Measurements from ENCODE around the gene LRSAM1. TPM values are rescaled to one million over a fixed set of nuclear protein-coding genes. Genes with fewer than 3 reads are reported as not detected.
"Not testable (repeated sequence)": the region's sequence is repeated elsewhere in the genome, so short reads cannot be mapped to it uniquely, and the experiment has no call there.

The LRSAM1 gene
- total RNA-seq, 2 donors from 2014 or later, result 17.5 to 34.4 TPM

GRCh38 chr9:127457191-127457878, 6.0 kb downstream of the LRSAM1 start:
- no peak overlapping the region for H3K27ac Mint-ChIP-seq

GRCh38 chr9:127458921-127459320, 7.6 kb downstream of the LRSAM1 start:
- H3K36me3 Mint-ChIP-seq, result peaks cover 4% of the 10 kb centered on the region

More at GRCh38 chr9:127457191-127457878, 6.0 kb downstream of the LRSAM1 start:
- no peak for DNase-seq (ENCODE audit: low spot score)
- Mint-ChIP-seq H3K36me3 (peaks cover 4% of the 10 kb centered on the region), H3K4me3 (no peak overlapping the region), H3K9me3 (no peaks in the 10 kb centered on the region), H3K27me3 (no peaks in the 10 kb centered on the region), H3K4me1 (ENCODE audit: low read depth in 2 of 2) (peaks cover 8 to 9% of the 10 kb centered on the region in 2 donors)
- peak in 1 of 2 donors; percentile 36 for ATAC-seq

DNA sequence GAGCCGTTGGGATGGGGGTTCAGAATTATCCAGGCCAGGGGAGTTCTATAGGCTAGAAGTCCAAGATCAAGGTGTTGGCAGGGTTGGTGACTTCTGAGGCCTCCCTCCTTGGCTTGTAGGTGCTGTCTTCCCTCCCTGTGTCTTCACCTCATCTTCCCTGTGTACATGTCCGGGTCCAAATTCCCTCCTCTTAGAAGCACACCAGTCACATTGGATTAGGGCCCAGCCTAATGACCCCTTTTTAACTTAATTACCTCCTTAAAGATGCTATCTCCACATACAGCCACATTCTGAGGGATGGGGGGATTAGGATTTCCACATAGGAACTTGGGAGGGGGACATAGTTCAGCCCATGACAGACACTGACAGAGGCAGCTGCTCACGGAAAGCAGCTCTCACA, 12.1 kb downstream of the LRSAM1 start:
- Mint-ChIP-seq H3K4me3 (no peak overlapping the region), H3K4me1 (ENCODE audit: low read depth in 2 of 2) (peaks cover 0 to 4% of the 10 kb centered on the region in 2 donors), H3K36me3 (peaks cover 6% of the 10 kb centered on the region), H3K27ac (no peak overlapping the region), H3K27me3 (no peaks in the 10 kb centered on the region), H3K9me3 (no peaks in the 10 kb centered on the region)
- no peak for ATAC-seq
- no peak for DNase-seq (ENCODE audit: low spot score)

More at GRCh38 chr9:127458921-127459320, 7.6 kb downstream of the LRSAM1 start:
- Mint-ChIP-seq H3K9me3 (no peaks in the 10 kb centered on the region), H3K4me1 (ENCODE audit: low read depth in 2 of 2) (peaks cover 6 to 7% of the 10 kb centered on the region in 2 donors), H3K27ac (no peak overlapping the region), H3K4me3 (no peak overlapping the region), H3K27me3 (no peaks in the 10 kb centered on the region)
- no peak for DNase-seq (ENCODE audit: low spot score)
- no peak for ATAC-seq

- H3K4me3 Mint-ChIP-seq, result no peak overlapping the region
- no peak for DNase-seq (ENCODE audit: low spot score)
- peaks cover 6% of the 10 kb centered on the region for H3K36me3 Mint-ChIP-seq
- peaks cover 0 to 4% of the 10 kb centered on the region in 2 donors for H3K4me1 Mint-ChIP-seq (ENCODE audit: low read depth in 2 of 2)
- H3K27me3 Mint-ChIP-seq, result no peaks in the 10 kb centered on the region
- no peak overlapping the region for H3K27ac Mint-ChIP-seq
- ATAC-seq, result peak in 1 of 2 donors; percentile 40
- H3K9me3 Mint-ChIP-seq, result no peaks in the 10 kb centered on the region
Measured at GRCh38 chr9:127463911-127464310, 12.6 kb downstream of the LRSAM1 start.

DNA sequence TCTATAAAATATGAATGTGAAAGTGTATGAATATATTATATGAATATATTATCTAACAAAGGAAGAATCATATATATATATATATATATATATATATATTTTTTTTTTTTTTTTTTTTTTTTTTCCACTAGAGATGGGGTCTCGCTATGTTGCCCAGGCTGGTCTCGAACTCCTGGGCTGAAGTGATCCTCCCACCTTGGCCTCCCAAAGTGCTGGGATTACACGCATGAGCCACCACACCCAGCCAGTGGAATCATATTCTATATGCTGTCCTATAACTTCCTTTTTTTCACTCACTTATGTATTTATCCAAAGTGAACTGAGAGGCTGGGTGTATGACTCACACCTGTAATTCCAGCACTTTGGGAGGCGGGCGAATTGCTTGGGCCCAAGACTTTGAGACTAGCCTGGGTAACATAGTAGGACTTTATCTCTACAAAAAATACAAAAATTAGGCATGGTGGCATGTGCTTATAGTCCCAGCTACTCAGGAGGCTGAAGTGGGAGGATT, 15.2 kb downstream of the LRSAM1 start:
- H3K36me3 Mint-ChIP-seq; H3K27ac Mint-ChIP-seq; DNase-seq (ENCODE audit: low spot score); H3K4me3 Mint-ChIP-seq; H3K4me1 Mint-ChIP-seq (ENCODE audit: low read depth in 2 of 2); ATAC-seq; H3K9me3 Mint-ChIP-seq; H3K27me3 Mint-ChIP-seq: not testable (repeated sequence)

DNA sequence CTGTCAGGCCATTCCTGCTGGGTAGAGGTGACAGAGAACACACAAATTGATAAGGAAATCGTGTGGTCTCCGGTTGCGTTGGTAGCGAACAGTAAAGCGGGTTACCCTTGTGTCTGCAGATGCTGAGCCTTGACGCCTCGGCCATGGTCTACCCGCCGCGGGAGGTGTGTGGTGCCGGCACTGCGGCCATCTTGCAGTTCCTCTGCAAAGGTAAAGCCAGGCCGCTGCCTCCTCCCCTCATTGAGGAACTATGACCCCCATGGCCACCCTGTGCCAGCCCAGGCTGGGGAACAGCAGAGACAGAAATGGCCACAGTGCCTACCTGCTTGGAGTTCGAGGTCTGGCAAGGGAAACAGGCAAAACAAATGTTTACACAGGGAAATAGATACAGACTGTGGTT, 16.3 kb downstream of the LRSAM1 start:
- Mint-ChIP-seq H3K27ac (peak overlapping the region in 1 of 2 donors; percentile 55), H3K9me3 (no peaks in the 10 kb centered on the region), H3K27me3 (no peaks in the 10 kb centered on the region), H3K36me3 (peaks cover 6% of the 10 kb centered on the region), H3K4me1 (ENCODE audit: low read depth in 2 of 2) (peaks cover 0 to 4% of the 10 kb centered on the region in 2 donors), H3K4me3 (no peak overlapping the region)
- DNase-seq (ENCODE audit: low spot score), result no peak
- ATAC-seq, result no peak

DNA sequence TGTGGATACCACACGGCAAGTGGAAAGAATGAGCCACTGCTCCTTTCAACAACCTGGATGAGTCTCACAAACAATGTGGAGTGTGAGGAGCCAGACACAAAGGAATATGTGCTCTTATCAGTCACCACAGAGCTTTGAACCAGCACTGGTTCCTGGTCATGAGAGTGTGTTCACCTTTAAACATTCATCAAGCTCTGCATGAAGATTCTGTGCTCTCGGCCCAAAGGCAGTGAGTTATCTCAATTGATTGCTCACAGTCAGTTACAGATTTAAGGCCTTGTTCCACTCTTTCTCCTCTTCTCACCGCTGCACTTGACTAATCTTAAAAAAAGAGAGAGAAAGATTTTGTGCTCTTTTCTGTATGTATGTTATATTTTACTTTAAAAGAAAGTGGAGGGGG, 19.4 kb downstream of the LRSAM1 start:
- no peaks in the 10 kb centered on the region for H3K27me3 Mint-ChIP-seq
- no peak overlapping the region for H3K4me3 Mint-ChIP-seq
- DNase-seq (ENCODE audit: low spot score), result no peak
- peaks cover 11% of the 10 kb centered on the region for H3K36me3 Mint-ChIP-seq
- peaks cover 0 to 4% of the 10 kb centered on the region in 2 donors for H3K4me1 Mint-ChIP-seq (ENCODE audit: low read depth in 2 of 2)
- no peaks in the 10 kb centered on the region for H3K9me3 Mint-ChIP-seq
- no peak overlapping the region for H3K27ac Mint-ChIP-seq
- ATAC-seq, result no peak

DNA sequence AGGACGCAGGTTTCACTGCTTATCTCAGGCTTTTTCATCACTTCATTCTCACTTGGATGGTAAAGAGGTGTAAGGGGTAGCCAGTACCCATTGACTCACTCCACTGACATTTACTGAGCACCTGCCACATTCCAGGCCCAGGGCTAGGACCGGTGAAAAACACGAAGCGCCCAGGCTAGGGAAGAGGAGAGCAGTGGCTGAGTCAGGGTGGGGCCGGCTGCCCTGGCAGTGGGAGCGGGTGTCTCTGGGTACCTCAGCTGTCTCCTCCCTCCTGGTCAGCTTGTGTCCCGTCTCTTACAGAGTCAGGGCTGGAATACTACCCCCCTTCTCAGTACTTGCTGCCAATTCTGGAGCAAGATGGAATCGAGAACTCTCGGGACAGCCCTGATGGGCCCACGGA, 22.2 kb downstream of the LRSAM1 start:
- Mint-ChIP-seq H3K27me3 (no peaks in the 10 kb centered on the region), H3K9me3 (no peaks in the 10 kb centered on the region), H3K27ac (no peak overlapping the region), H3K4me1 (ENCODE audit: low read depth in 2 of 2) (no peaks in the 10 kb centered on the region), H3K36me3 (peaks cover 5% of the 10 kb centered on the region), H3K4me3 (no peak overlapping the region)
- DNase-seq (ENCODE audit: low spot score) (no peak), ATAC-seq (peak in 1 of 2 donors; percentile 31)

GRCh38 chr9:127473932-127474331, 22.6 kb downstream of the LRSAM1 start:
- DNase-seq (ENCODE audit: low spot score) (no peak), ATAC-seq (peak in 1 of 2 donors; percentile 13)
- H3K4me1 Mint-ChIP-seq (ENCODE audit: low read depth in 2 of 2), result no peaks in the 10 kb centered on the region
- H3K9me3 Mint-ChIP-seq, result no peaks in the 10 kb centered on the region
- H3K4me3 Mint-ChIP-seq, result no peak overlapping the region
- no peaks in the 10 kb centered on the region for H3K27me3 Mint-ChIP-seq
- peaks cover 5% of the 10 kb centered on the region for H3K36me3 Mint-ChIP-seq
- no peak overlapping the region for H3K27ac Mint-ChIP-seq

DNA sequence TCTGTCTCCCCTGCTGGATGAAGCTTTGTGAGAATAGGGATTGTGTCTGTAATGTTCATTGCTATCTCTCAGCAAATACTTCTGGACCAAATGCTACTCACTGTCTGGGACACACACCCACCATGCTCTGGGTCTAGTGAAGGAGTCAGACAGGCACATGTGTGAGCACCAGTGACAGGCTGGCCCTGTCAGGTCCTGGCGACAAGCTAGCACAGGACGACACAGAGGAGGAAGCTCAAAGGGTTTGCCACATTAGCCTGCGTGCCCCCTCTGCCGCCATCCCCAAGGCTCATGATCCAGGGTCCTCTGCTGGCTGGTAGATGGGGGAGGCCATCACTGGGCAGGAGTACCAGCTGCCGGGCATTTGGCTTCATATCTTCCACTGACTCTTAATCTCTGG, 23.3 kb downstream of the LRSAM1 start:
- H3K4me3 Mint-ChIP-seq, result no peak overlapping the region
- ATAC-seq (no peak), DNase-seq (ENCODE audit: low spot score) (no peak)
- no peaks in the 10 kb centered on the region for H3K9me3 Mint-ChIP-seq
- no peaks in the 10 kb centered on the region for H3K4me1 Mint-ChIP-seq (ENCODE audit: low read depth in 2 of 2)
- no peaks in the 10 kb centered on the region for H3K27me3 Mint-ChIP-seq
- H3K27ac Mint-ChIP-seq, result no peak overlapping the region
- H3K36me3 Mint-ChIP-seq, result peaks cover 5% of the 10 kb centered on the region

- H3K36me3 Mint-ChIP-seq, result peaks cover 4% of the 10 kb centered on the region
- DNase-seq (ENCODE audit: low spot score), result no peak
- H3K27ac Mint-ChIP-seq, result no peak overlapping the region
- ATAC-seq, result no peak
- no peaks in the 10 kb centered on the region for H3K9me3 Mint-ChIP-seq
- H3K27me3 Mint-ChIP-seq, result no peaks in the 10 kb centered on the region
- H3K4me3 Mint-ChIP-seq, result no peak overlapping the region
- no peaks in the 10 kb centered on the region for H3K4me1 Mint-ChIP-seq (ENCODE audit: low read depth in 2 of 2)
Measured at GRCh38 chr9:127479507-127480081, 28.3 kb downstream of the LRSAM1 start.

DNA sequence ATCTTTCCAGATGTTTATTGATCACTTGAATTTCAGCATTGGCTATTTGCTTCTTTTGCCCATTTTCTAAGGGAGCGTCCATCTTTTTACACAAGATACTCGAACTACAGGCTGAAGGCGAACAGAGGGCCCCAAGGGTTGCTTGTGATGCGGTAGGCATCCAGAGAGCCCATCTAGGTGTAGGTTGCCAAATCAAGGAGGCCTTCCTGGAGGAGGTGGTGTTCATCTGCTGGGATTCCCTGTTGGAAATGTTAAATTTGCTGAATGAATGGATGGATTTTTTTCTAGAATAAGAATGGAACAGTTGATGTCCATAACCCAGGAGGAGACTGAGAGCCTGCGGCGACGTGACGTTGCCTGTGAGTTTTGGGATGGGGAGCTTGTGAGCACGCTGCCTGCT, 31.4 kb downstream of the LRSAM1 start:
- peaks cover 4% of the 10 kb centered on the region for H3K36me3 Mint-ChIP-seq
- no peak overlapping the region for H3K27ac Mint-ChIP-seq

GRCh38 chr9:127485995-127486394, 34.7 kb downstream of the LRSAM1 start:
- H3K4me3 Mint-ChIP-seq, result no peak overlapping the region
- ATAC-seq (no peak), DNase-seq (ENCODE audit: low spot score) (no peak)
- H3K27me3 Mint-ChIP-seq, result no peaks in the 10 kb centered on the region
- H3K4me1 Mint-ChIP-seq (ENCODE audit: low read depth in 2 of 2), result no peaks in the 10 kb centered on the region
- no peak overlapping the region for H3K27ac Mint-ChIP-seq
- H3K36me3 Mint-ChIP-seq, result peaks cover 4% of the 10 kb centered on the region
- H3K9me3 Mint-ChIP-seq, result no peaks in the 10 kb centered on the region

More for the DNA sequence above, 31.4 kb downstream of the LRSAM1 start:
- Mint-ChIP-seq H3K9me3 (no peaks in the 10 kb centered on the region), H3K4me3 (no peak overlapping the region), H3K27me3 (no peaks in the 10 kb centered on the region), H3K4me1 (ENCODE audit: low read depth in 2 of 2) (no peaks in the 10 kb centered on the region)
- no peak for ATAC-seq
- DNase-seq (ENCODE audit: low spot score), result no peak

DNA sequence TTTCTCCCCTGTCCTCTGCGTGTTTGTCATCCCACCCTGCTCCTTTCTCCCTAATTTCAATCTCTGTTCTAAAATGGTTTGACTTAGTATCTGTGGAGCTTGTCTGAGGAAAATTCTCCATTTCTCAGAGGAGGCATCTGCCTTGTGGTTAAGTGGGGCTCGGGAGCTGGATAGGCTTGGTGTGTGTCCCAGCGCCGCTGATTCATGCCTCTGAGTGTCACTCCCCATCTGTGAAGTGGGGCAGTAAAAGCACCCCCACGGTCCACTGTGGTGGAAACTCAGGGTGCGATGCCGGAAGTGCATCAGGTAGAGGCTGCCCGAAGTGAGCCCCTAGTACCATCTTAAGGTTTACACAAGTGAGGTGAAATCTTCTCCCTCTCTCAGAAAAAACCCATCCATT, 37.6 kb downstream of the LRSAM1 start:
- no peak for ATAC-seq
- Mint-ChIP-seq H3K27ac (no peak overlapping the region), H3K9me3 (no peaks in the 10 kb centered on the region), H3K4me3 (no peak overlapping the region), H3K27me3 (no peaks in the 10 kb centered on the region), H3K4me1 (ENCODE audit: low read depth in 2 of 2) (no peaks in the 10 kb centered on the region), H3K36me3 (no peaks in the 10 kb centered on the region)
- peak; percentile 18 for DNase-seq (ENCODE audit: low spot score)

Data from natural killer cell treated with Interleukin-12 subunit alpha and Interleukin-12 subunit beta and Interleukin-15 and Interleukin-18, amount 100 ng/mL, for 72 hours (primary cell).